Naive B cell (primary cell): ENCODE data around the gene PTPN13. TPM values are rescaled to one million over a fixed set of nuclear protein-coding genes. Genes with fewer than 3 reads are reported as not detected.

ENCODE experiments used
- ATAC-seq, 2 donors: fragments of 150-1000 bp; cut with Tn5 transposase; 2 replicates each; pipeline ENCODE4 v1.10.0; 2021; ENCODE audit warnings: low read depth in 2 of 2, mild to moderate bottlenecking in 2 of 2, moderate library complexity in 2 of 2
- DNase-seq: peaks from one replicate; pipeline ENCODE4 v3.0.0; 2022
- H3K27ac Mint-ChIP-seq, 6 donors: one replicate each; pipeline ENCODE4 v1.8.0; 2020 to 2022; ENCODE audit warnings: mild to moderate bottlenecking in 6 of 6, mixed read lengths in 6 of 6, moderate library complexity in 5 of 6, inconsistent platforms in 2 of 6
- H3K27me3 Mint-ChIP-seq, 3 donors: one replicate each; pipeline ENCODE4 v1.8.0; 2021 to 2022; ENCODE audit warnings: mixed read lengths in 3 of 3, mild to moderate bottlenecking in 1 of 3
- H3K36me3 Mint-ChIP-seq, 2 donors: one replicate each; pipeline ENCODE4 v1.8.0; 2020 to 2022; ENCODE audit warnings: mixed read lengths in 2 of 2, inconsistent platforms in 1 of 2, mild to moderate bottlenecking in 1 of 2
- H3K4me1 Mint-ChIP-seq, 3 donors: one replicate each; pipeline ENCODE4 v1.8.0; 2020 to 2022; ENCODE audit warnings: mixed read lengths in 3 of 3, inconsistent platforms in 1 of 3, mild to moderate bottlenecking in 1 of 3, moderate library complexity in 1 of 3
- H3K4me3 Mint-ChIP-seq, 8 donors: one replicate each; pipeline ENCODE4 v1.8.0; 2020 to 2022; ENCODE audit warnings: mild to moderate bottlenecking in 8 of 8, mixed read lengths in 8 of 8, moderate library complexity in 8 of 8, inconsistent platforms in 2 of 8
- H3K9me3 Mint-ChIP-seq, 7 donors: one replicate each; pipeline ENCODE4 v1.8.0; 2020 to 2022; ENCODE audit warnings: mixed read lengths in 7 of 7, mild to moderate bottlenecking in 5 of 7, inconsistent platforms in 2 of 7, moderate library complexity in 1 of 7
- polyA plus RNA-seq, 6 donors: library from polyadenylated mRNA; unstranded; fragments of 300-500 nt; fragmentation: Illumina TruSeq; gene quantifications; one replicate each; pipeline ENCODE4 v1.2.3, GENCODE V29; 2021; ENCODE audit warnings: low read depth in 6 of 6

The PTPN13 gene
- not detected for polyA plus RNA-seq

- DNase-seq (peak; percentile 65), ATAC-seq (peak; percentile 83 to 85)
- H3K4me3 Mint-ChIP-seq = peak within 1 kb of the TSS; percentile 66 to 93 (median 88)
- H3K27me3 Mint-ChIP-seq = peaks cover 24 to 31% (median 30%) of the 10 kb centered on the region in 3 donors
- H3K9me3 Mint-ChIP-seq = no peaks in the 10 kb centered on the region
- peaks cover 10 to 26% (median 14%) of the 10 kb centered on the region in 3 donors for H3K4me1 Mint-ChIP-seq
- H3K27ac Mint-ChIP-seq = peak within 1 kb of the TSS in 4 of 6 donors; percentile 52 to 64 (median 60)
- H3K36me3 Mint-ChIP-seq = no peaks in the 10 kb centered on the region
These were observed at the start of gene PTPN13 for GRCh38 chr4:86593688-86594558. PTPN13 (plus strand) TSS chr4:86594315; CDS start chr4:86635257, 40,942 bp downstream.

GRCh38 chr4:86547140-86547539, 47.0 kb upstream of the PTPN13 start:
- Mint-ChIP-seq H3K9me3 (peaks cover 0 to 7% (median 1%) of the 10 kb centered on the region in 7 donors), H3K27ac (no peak overlapping the region), H3K27me3 (peaks cover 24 to 33% (median 27%) of the 10 kb centered on the region in 3 donors)

GRCh38 chr4:86549163-86549788, 44.8 kb upstream of the PTPN13 start:
- Mint-ChIP-seq H3K4me3 (no peak overlapping the region), H3K36me3 (no peaks in the 10 kb centered on the region), H3K27me3 (peaks cover 8 to 17% (median 17%) of the 10 kb centered on the region in 3 donors), H3K27ac (no peak overlapping the region), H3K9me3 (peaks cover 0 to 7% (median 2%) of the 10 kb centered on the region in 7 donors), H3K4me1 (peaks cover 0 to 1% (median 0%) of the 10 kb centered on the region in 3 donors)
- DNase-seq (no peak), ATAC-seq (no peak)

More at GRCh38 chr4:86547140-86547539, 47.0 kb upstream of the PTPN13 start:
- Mint-ChIP-seq H3K36me3 (no peaks in the 10 kb centered on the region), H3K4me3 (no peak overlapping the region), H3K4me1 (peaks cover 0 to under 1% (median 0%) of the 10 kb centered on the region in 3 donors)
- DNase-seq (no peak), ATAC-seq (no peak)

- no peak for ATAC-seq
- H3K9me3 Mint-ChIP-seq = peaks cover 0 to 7% (median 2%) of the 10 kb centered on the region in 7 donors
- H3K4me1 Mint-ChIP-seq = peaks cover 0 to 1% (median 0%) of the 10 kb centered on the region in 3 donors
These were observed 42.7 kb upstream of the PTPN13 start for GRCh38 chr4:86551387-86551786.

GRCh38 chr4:86554646-86555045, 39.5 kb upstream of the PTPN13 start:
- Mint-ChIP-seq H3K4me1 (peaks cover 0 to 6% (median 0%) of the 10 kb centered on the region in 3 donors), H3K4me3 (no peak overlapping the region), H3K36me3 (no peaks in the 10 kb centered on the region), H3K9me3 (peaks cover 0 to 2% (median 0%) of the 10 kb centered on the region in 7 donors), H3K27ac (no peak overlapping the region), H3K27me3 (peaks cover 6 to 11% (median 8%) of the 10 kb centered on the region in 3 donors)
- no peak for ATAC-seq
- DNase-seq = no peak

More at GRCh38 chr4:86551387-86551786, 42.7 kb upstream of the PTPN13 start:
- no peak overlapping the region for H3K27ac Mint-ChIP-seq
- no peak overlapping the region for H3K4me3 Mint-ChIP-seq
- DNase-seq = no peak
- no peaks in the 10 kb centered on the region for H3K36me3 Mint-ChIP-seq
- peaks cover 8 to 11% (median 10%) of the 10 kb centered on the region in 3 donors for H3K27me3 Mint-ChIP-seq

- Mint-ChIP-seq H3K4me1 (peaks cover 0 to 6% (median 0%) of the 10 kb centered on the region in 3 donors), H3K36me3 (no peaks in the 10 kb centered on the region), H3K27ac (peak overlapping the region in 1 of 6 donors; percentile 32), H3K27me3 (peaks cover 6 to 11% (median 8%) of the 10 kb centered on the region in 3 donors), H3K9me3 (peaks cover 0 to 2% (median 0%) of the 10 kb centered on the region in 7 donors), H3K4me3 (no peak overlapping the region)
- DNase-seq = no peak
- no peak for ATAC-seq
These were observed 37.2 kb upstream of the PTPN13 start for GRCh38 chr4:86556791-86557415.

GRCh38 chr4:86557526-86557925, 36.6 kb upstream of the PTPN13 start:
- no peaks in the 10 kb centered on the region for H3K9me3 Mint-ChIP-seq
- H3K27ac Mint-ChIP-seq = no peak overlapping the region
- H3K36me3 Mint-ChIP-seq = no peaks in the 10 kb centered on the region
- ATAC-seq = no peak
- H3K4me3 Mint-ChIP-seq = no peak overlapping the region
- no peak for DNase-seq
- peaks cover 0 to 4% (median 0%) of the 10 kb centered on the region in 3 donors for H3K4me1 Mint-ChIP-seq
- H3K27me3 Mint-ChIP-seq = peaks cover 6 to 11% (median 8%) of the 10 kb centered on the region in 3 donors

- H3K27ac Mint-ChIP-seq = no peak overlapping the region
- peaks cover 6 to 11% (median 8%) of the 10 kb centered on the region in 3 donors for H3K27me3 Mint-ChIP-seq
- no peaks in the 10 kb centered on the region for H3K9me3 Mint-ChIP-seq
- H3K4me3 Mint-ChIP-seq = no peak overlapping the region
- no peaks in the 10 kb centered on the region for H3K36me3 Mint-ChIP-seq
- no peak for ATAC-seq
- H3K4me1 Mint-ChIP-seq = peaks cover 0 to 4% (median 0%) of the 10 kb centered on the region in 3 donors
- no peak for DNase-seq
These were observed 35.9 kb upstream of the PTPN13 start for GRCh38 chr4:86558258-86558657.

- H3K4me1 Mint-ChIP-seq = peaks cover 0 to 4% (median 0%) of the 10 kb centered on the region in 3 donors
- ATAC-seq = no peak
These were observed 35.3 kb upstream of the PTPN13 start for GRCh38 chr4:86558797-86559196.

GRCh38 chr4:86560447-86560846, 33.7 kb upstream of the PTPN13 start:
- H3K36me3 Mint-ChIP-seq = no peaks in the 10 kb centered on the region
- H3K27ac Mint-ChIP-seq = no peak overlapping the region
- no peak for ATAC-seq

More at GRCh38 chr4:86558797-86559196, 35.3 kb upstream of the PTPN13 start:
- Mint-ChIP-seq H3K9me3 (no peaks in the 10 kb centered on the region), H3K4me3 (no peak overlapping the region), H3K27me3 (peaks cover 6 to 11% (median 8%) of the 10 kb centered on the region in 3 donors), H3K27ac (no peak overlapping the region), H3K36me3 (no peaks in the 10 kb centered on the region)
- no peak for DNase-seq

GRCh38 chr4:86561256-86561655, 32.9 kb upstream of the PTPN13 start:
- no peak for ATAC-seq
- H3K36me3 Mint-ChIP-seq = no peaks in the 10 kb centered on the region
- H3K27ac Mint-ChIP-seq = no peak overlapping the region

More at GRCh38 chr4:86560447-86560846, 33.7 kb upstream of the PTPN13 start:
- DNase-seq = no peak
- Mint-ChIP-seq H3K9me3 (no peaks in the 10 kb centered on the region), H3K27me3 (no peaks in the 10 kb centered on the region), H3K4me1 (peaks cover 0 to 4% (median 0%) of the 10 kb centered on the region in 3 donors), H3K4me3 (no peak overlapping the region)

GRCh38 chr4:86563416-86563815, 30.7 kb upstream of the PTPN13 start:
- Mint-ChIP-seq H3K4me3 (no peak overlapping the region), H3K4me1 (no peaks in the 10 kb centered on the region), H3K27me3 (no peaks in the 10 kb centered on the region), H3K27ac (no peak overlapping the region), H3K36me3 (no peaks in the 10 kb centered on the region), H3K9me3 (no peaks in the 10 kb centered on the region)
- ATAC-seq (no peak), DNase-seq (no peak)

More at GRCh38 chr4:86561256-86561655, 32.9 kb upstream of the PTPN13 start:
- H3K9me3 Mint-ChIP-seq = no peaks in the 10 kb centered on the region
- H3K4me3 Mint-ChIP-seq = no peak overlapping the region
- no peak for DNase-seq
- H3K27me3 Mint-ChIP-seq = no peaks in the 10 kb centered on the region
- H3K4me1 Mint-ChIP-seq = peaks cover 0 to 4% (median 0%) of the 10 kb centered on the region in 3 donors

- H3K27ac Mint-ChIP-seq = no peak overlapping the region
- DNase-seq (no peak), ATAC-seq (no peak)
- H3K4me3 Mint-ChIP-seq = no peak overlapping the region
- no peaks in the 10 kb centered on the region for H3K9me3 Mint-ChIP-seq
- H3K36me3 Mint-ChIP-seq = no peaks in the 10 kb centered on the region
- no peaks in the 10 kb centered on the region for H3K27me3 Mint-ChIP-seq
- H3K4me1 Mint-ChIP-seq = no peaks in the 10 kb centered on the region
These were observed 29.3 kb upstream of the PTPN13 start for GRCh38 chr4:86564795-86565194.
